Chondrocyte (in vitro differentiated cells): ENCODE data around the gene CHRNA10. TPM values are rescaled to one million over a fixed set of nuclear protein-coding genes. Genes with fewer than 3 reads are reported as not detected.

Experiments used
- DNase-seq: peaks from one replicate; pipeline ENCODE4 v3.0.0; 2021; ENCODE audit warnings: mixed read lengths, low spot score
- H3K27ac Mint-ChIP-seq: one replicate; pipeline ENCODE4 v1.8.0; 2021; ENCODE audit warnings: mild to moderate bottlenecking, moderate library complexity, mixed read lengths; ENCODE audit not compliant: unreplicated experiment
- H3K27me3 Mint-ChIP-seq: 2 replicates; pipeline ENCODE4 v1.8.0; 2021; ENCODE audit warnings: low read depth, mixed read lengths
- H3K36me3 Mint-ChIP-seq: 2 replicates; pipeline ENCODE4 v1.8.0; 2021; ENCODE audit warnings: low read depth, mixed read lengths
- H3K4me1 Mint-ChIP-seq: 2 replicates; pipeline ENCODE4 v1.8.0; 2021; ENCODE audit warnings: low read depth, mild to moderate bottlenecking, mixed read lengths
- H3K4me3 Mint-ChIP-seq: one replicate; pipeline ENCODE4 v1.8.0; 2021; ENCODE audit warnings: mild to moderate bottlenecking, moderate library complexity, mixed read lengths; ENCODE audit not compliant: unreplicated experiment
- H3K9me3 Mint-ChIP-seq: 2 replicates; pipeline ENCODE4 v1.8.0; 2021; ENCODE audit warnings: low read depth, mixed read lengths
- CTCF ChIP-seq: fragments of 200-600 bp; sonication (generic); IDR thresholded peaks from 2 replicates; pipeline ENCODE4 v1.5.0; 2021; ENCODE audit warnings: antibody characterized with exemption, mild to moderate bottlenecking, moderate library complexity
- total RNA-seq: library from RNA; stranded (reverse); gene quantifications from 3 replicates; pipeline ENCODE4 v1.2.1, GENCODE V29; 2021

CHRNA10 gene
- total RNA-seq, 1 donor from 2014 or later, result 0.75 TPM

- Mint-ChIP-seq H3K9me3 (no peaks in the 10 kb centered on the region), H3K27ac (no peak overlapping the region), H3K36me3 (peaks cover 36% of the 10 kb centered on the region), H3K27me3 (no peaks in the 10 kb centered on the region), H3K4me1 (no peaks in the 10 kb centered on the region), H3K4me3 (no peak overlapping the region)
- DNase-seq, result no peak
- no peak for TF ChIP-seq CTCF
Measured at GRCh38 chr11:3703383-3703782, 32.2 kb upstream of the CHRNA10 start.

- Mint-ChIP-seq H3K36me3 (peaks cover 32% of the 10 kb centered on the region), H3K4me3 (no peak overlapping the region), H3K27me3 (no peaks in the 10 kb centered on the region), H3K9me3 (no peaks in the 10 kb centered on the region), H3K27ac (peak overlapping the region; percentile 5), H3K4me1 (no peaks in the 10 kb centered on the region)
- TF ChIP-seq CTCF, result no peak
- no peak for DNase-seq
Measured at GRCh38 chr11:3700910-3701309, 29.7 kb upstream of the CHRNA10 start.

- no peak for DNase-seq
- H3K36me3 Mint-ChIP-seq, result peaks cover 31% of the 10 kb centered on the region
- no peaks in the 10 kb centered on the region for H3K27me3 Mint-ChIP-seq
- peak overlapping the region; percentile 5 for H3K27ac Mint-ChIP-seq
- no peaks in the 10 kb centered on the region for H3K9me3 Mint-ChIP-seq
- H3K4me3 Mint-ChIP-seq, result no peak overlapping the region
- H3K4me1 Mint-ChIP-seq, result no peaks in the 10 kb centered on the region
- no peak for TF ChIP-seq CTCF
Measured at GRCh38 chr11:3700410-3700809, 29.2 kb upstream of the CHRNA10 start.

- peaks cover 39% of the 10 kb centered on the region for H3K36me3 Mint-ChIP-seq
- peaks cover 3% of the 10 kb centered on the region for H3K4me1 Mint-ChIP-seq
- no peaks in the 10 kb centered on the region for H3K27me3 Mint-ChIP-seq
- no peaks in the 10 kb centered on the region for H3K9me3 Mint-ChIP-seq
- no peak overlapping the region for H3K4me3 Mint-ChIP-seq
- no peak for DNase-seq
- TF ChIP-seq CTCF, result no peak
- H3K27ac Mint-ChIP-seq, result no peak overlapping the region
Measured at GRCh38 chr11:3686751-3687150, 15.6 kb upstream of the CHRNA10 start.

- no peak for DNase-seq
- no peaks in the 10 kb centered on the region for H3K27me3 Mint-ChIP-seq
- H3K4me1 Mint-ChIP-seq, result peaks cover 3% of the 10 kb centered on the region
- peaks cover 42% of the 10 kb centered on the region for H3K36me3 Mint-ChIP-seq
- H3K4me3 Mint-ChIP-seq, result no peak overlapping the region
- H3K27ac Mint-ChIP-seq, result no peak overlapping the region
- H3K9me3 Mint-ChIP-seq, result no peaks in the 10 kb centered on the region
- TF ChIP-seq CTCF, result no peak
Measured at GRCh38 chr11:3685923-3686322, 14.7 kb upstream of the CHRNA10 start.
